Peyer's patch (tissue), 4 donors: Measurements from ENCODE around the gene PEX5L. TPM values are rescaled to one million over a fixed set of nuclear protein-coding genes. Genes with fewer than 3 reads are reported as not detected.
"Not testable (repeated sequence)": the region's sequence is repeated elsewhere in the genome, so short reads cannot be mapped to it uniquely, and the experiment has no call there.

ENCODE experiments used
- DNase-seq, 3 donors: peaks; one replicate each; pipeline ENCODE4 v3.0.0-alpha.2; 2017 to 2019
- H3K27ac ChIP-seq, 4 donors: fragments of 200-600 bp; sonication (generic); one replicate each; pipeline ENCODE4 v1.5.1; 2016 to 2019
- H3K27me3 ChIP-seq, 2 donors: fragments of 200-600 bp; sonication (generic); one replicate each; pipeline ENCODE4 v1.5.1; 2019
- H3K36me3 ChIP-seq, 3 donors: fragments of 200-600 bp; sonication (generic); one replicate each; pipeline ENCODE4 v1.5.1; 2016 to 2019
- H3K4me1 ChIP-seq, 4 donors: fragments of 200-600 bp; sonication (generic); one replicate each; pipeline ENCODE4 v1.5.1; 2016 to 2019
- H3K4me3 ChIP-seq, 4 donors: fragments of 200-600 bp; sonication (generic); 1 replicate in 3 of 4; 2 replicates in 1 of 4; pipeline ENCODE4 v1.5.1; 2016 to 2019; ENCODE audit warnings: mild to moderate bottlenecking in 1 of 4
- H3K9me3 ChIP-seq, 4 donors: fragments of 200-600 bp; sonication (generic); one replicate each; pipeline ENCODE4 v1.5.1; 2016 to 2019; ENCODE audit warnings: mild to moderate bottlenecking in 1 of 4
- POLR2A ChIP-seq, 2 donors: fragments of 450-650 bp; IDR thresholded peaks; one replicate each; pipeline ENCODE4 v1.5.1; 2017; ENCODE audit warnings: antibody characterized with exemption in 2 of 2, mild to moderate bottlenecking in 2 of 2, moderate library complexity in 2 of 2
- total RNA-seq, 4 donors: library from RNA; depleted of rRNA; stranded (reverse); fragments of >200 nt; gene quantifications; one replicate each; pipeline ENCODE4 v1.1.0, GENCODE V29; 2016
- TF ChIP-seq, protein P1 (sequence below), 6 experiments: fragments of 450-650 bp in 4 of 6; fragments of 200-600 bp in 2 of 6; sonication (generic) in 1 of 6; IDR thresholded peaks; one replicate each; pipeline ENCODE4 v1.5.1; 2017 to 2019; ENCODE audit warnings: antibody characterized with exemption in 6 of 6, mild to moderate bottlenecking in 3 of 6, moderate library complexity in 1 of 6

Gene PEX5L
- total RNA-seq, 4 donors from 2014 or later: not detected

DNA sequence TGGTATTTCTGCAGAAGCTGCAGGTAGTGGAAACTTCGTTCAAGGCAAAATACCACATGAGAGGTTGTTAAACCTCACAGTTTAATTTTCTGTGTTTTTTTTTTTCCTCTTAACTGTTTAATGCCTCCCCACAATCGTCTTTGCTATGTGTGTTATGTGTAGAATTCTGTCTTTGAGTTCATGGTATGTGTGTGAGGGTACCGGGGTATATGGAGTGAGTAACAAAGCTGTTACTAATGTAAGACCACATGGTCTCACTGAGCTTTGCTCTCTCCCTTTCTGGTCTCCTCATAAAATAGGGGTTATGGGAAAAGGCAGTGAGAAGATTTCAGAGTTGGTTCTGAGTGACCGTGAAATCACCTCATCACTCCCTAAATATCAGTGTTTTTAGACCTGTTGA lies 240.3 kb downstream of the PEX5L start:
- H3K27me3 ChIP-seq: no peaks in the 10 kb centered on the region
- TF ChIP-seq POLR2A (IDR thresholded peaks at IDR 0.05): no peak
- no peak overlapping the region for H3K27ac ChIP-seq
- H3K4me1 ChIP-seq: no peaks in the 10 kb centered on the region
- no peaks in the 10 kb centered on the region for H3K9me3 ChIP-seq
- DNase-seq: no peak
- no peak overlapping the region for H3K4me3 ChIP-seq
- no peaks in the 10 kb centered on the region for H3K36me3 ChIP-seq

DNA sequence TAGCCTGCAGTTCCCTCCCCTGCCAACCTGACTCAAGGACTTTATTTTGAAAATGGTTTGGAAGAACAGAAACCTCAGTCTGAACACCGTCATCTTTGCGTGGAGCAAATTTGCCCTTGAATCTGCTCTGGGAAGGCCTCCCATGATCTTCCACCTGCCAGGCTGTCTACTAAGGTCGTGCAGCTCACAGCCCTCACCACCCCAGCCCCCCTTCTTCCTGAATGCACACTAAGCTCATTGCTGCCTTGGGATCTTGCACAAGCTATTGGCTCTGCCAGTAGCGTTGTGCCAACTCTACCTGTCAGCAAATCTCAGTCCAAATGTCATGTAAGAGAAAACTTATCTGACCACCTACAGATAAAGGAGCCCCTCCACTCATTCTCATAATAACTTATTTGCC lies 242.4 kb downstream of the PEX5L start:
- DNase-seq: no peak
- no peaks in the 10 kb centered on the region for H3K9me3 ChIP-seq
- H3K27me3 ChIP-seq: no peaks in the 10 kb centered on the region
- no peaks in the 10 kb centered on the region for H3K36me3 ChIP-seq
- H3K4me3 ChIP-seq: no peak overlapping the region
- no peak overlapping the region for H3K27ac ChIP-seq
- TF ChIP-seq POLR2A (IDR thresholded peaks at IDR 0.05): no peak
- TF ChIP-seq, protein P1, sequence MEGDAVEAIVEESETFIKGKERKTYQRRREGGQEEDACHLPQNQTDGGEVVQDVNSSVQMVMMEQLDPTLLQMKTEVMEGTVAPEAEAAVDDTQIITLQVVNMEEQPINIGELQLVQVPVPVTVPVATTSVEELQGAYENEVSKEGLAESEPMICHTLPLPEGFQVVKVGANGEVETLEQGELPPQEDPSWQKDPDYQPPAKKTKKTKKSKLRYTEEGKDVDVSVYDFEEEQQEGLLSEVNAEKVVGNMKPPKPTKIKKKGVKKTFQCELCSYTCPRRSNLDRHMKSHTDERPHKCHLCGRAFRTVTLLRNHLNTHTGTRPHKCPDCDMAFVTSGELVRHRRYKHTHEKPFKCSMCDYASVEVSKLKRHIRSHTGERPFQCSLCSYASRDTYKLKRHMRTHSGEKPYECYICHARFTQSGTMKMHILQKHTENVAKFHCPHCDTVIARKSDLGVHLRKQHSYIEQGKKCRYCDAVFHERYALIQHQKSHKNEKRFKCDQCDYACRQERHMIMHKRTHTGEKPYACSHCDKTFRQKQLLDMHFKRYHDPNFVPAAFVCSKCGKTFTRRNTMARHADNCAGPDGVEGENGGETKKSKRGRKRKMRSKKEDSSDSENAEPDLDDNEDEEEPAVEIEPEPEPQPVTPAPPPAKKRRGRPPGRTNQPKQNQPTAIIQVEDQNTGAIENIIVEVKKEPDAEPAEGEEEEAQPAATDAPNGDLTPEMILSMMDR (IDR thresholded peaks at IDR 0.05): no peak
- H3K4me1 ChIP-seq: no peaks in the 10 kb centered on the region

- H3K27me3 ChIP-seq: no peaks in the 10 kb centered on the region
- no peaks in the 10 kb centered on the region for H3K36me3 ChIP-seq
- no peak for TF ChIP-seq POLR2A (IDR thresholded peaks at IDR 0.05)
- TF ChIP-seq, protein P1 (IDR thresholded peaks at IDR 0.05): no peak
- no peak overlapping the region for H3K27ac ChIP-seq
- H3K4me3 ChIP-seq: no peak overlapping the region
- no peaks in the 10 kb centered on the region for H3K4me1 ChIP-seq
- no peak for DNase-seq
- H3K9me3 ChIP-seq: no peaks in the 10 kb centered on the region
Observed at GRCh38 chr3:179791793-179792192, 244.9 kb downstream of the PEX5L start.

GRCh38 chr3:179788996-179789395 lies 247.7 kb downstream of the PEX5L start:
- no peaks in the 10 kb centered on the region for H3K36me3 ChIP-seq
- no peaks in the 10 kb centered on the region for H3K27me3 ChIP-seq
- no peak for TF ChIP-seq POLR2A (IDR thresholded peaks at IDR 0.05)
- TF ChIP-seq, protein P1 (IDR thresholded peaks at IDR 0.05): no peak
- no peak for DNase-seq
- H3K4me3 ChIP-seq: no peak overlapping the region
- no peaks in the 10 kb centered on the region for H3K4me1 ChIP-seq
- no peak overlapping the region for H3K27ac ChIP-seq
- no peaks in the 10 kb centered on the region for H3K9me3 ChIP-seq

DNA sequence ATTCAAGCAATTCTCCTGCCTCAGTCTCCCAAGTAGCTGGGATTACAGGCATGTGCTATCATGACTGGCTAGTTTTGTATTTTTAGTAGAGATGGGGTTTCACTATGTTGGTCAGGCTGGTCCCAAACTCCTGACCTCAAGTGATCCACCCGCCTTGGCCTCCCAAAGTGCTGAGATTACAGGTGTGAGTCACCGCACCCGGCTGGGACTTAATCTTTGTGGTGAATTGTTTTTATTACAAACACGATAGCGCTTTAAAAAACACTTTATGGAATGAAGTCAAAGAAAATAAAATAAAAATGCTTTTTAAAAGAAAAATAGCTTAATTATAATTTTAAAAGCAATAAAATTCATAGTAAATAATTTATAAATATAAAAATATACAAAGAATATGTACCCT lies 253.9 kb downstream of the PEX5L start:
- H3K4me1 ChIP-seq, H3K36me3 ChIP-seq, H3K27ac ChIP-seq, H3K27me3 ChIP-seq, H3K9me3 ChIP-seq, H3K4me3 ChIP-seq, DNase-seq: not testable (repeated sequence)

DNA sequence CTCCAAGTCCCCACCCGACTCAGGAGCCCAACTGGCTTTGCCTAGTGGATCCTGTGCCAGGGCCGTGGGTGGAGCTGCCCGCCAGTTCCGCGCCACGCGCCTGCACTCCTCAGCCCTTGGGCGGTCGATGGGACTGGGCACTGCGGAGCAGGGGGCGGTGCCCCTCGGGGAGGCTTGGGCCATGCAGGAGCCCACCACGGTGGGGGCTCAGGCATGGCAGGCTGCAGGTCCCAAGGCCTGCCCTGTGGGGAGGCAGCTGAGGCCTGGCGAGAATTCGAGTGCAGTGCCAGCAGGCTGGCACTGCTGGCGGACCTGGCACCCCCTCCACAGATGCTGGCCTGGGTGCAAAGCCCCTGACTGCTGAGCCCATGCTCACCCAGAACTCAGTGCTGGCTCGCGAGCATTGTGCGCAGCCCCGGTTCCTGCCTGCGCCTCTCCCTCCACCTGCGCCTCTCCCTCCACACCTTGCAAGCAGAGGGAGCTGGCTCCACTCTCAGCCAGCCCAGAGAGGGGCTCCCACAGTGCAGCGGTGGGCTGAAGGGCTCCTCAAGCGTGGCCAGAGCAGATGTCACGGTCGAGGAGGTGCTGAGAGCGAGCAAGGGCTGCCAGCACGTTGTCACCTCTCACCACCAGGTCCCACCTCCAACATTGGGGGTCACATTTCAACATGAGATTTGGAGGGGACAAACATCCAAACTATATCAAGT lies 261.2 kb downstream of the PEX5L start:
- H3K27ac ChIP-seq: no peak overlapping the region
- no peak for DNase-seq
- no peaks in the 10 kb centered on the region for H3K4me1 ChIP-seq
- no peak overlapping the region for H3K4me3 ChIP-seq
- H3K36me3 ChIP-seq: no peaks in the 10 kb centered on the region
- H3K27me3 ChIP-seq: no peaks in the 10 kb centered on the region
- H3K9me3 ChIP-seq: no peaks in the 10 kb centered on the region
- no peak for TF ChIP-seq POLR2A (IDR thresholded peaks at IDR 0.05)
- TF ChIP-seq, protein P1 (IDR thresholded peaks at IDR 0.05): no peak

DNA sequence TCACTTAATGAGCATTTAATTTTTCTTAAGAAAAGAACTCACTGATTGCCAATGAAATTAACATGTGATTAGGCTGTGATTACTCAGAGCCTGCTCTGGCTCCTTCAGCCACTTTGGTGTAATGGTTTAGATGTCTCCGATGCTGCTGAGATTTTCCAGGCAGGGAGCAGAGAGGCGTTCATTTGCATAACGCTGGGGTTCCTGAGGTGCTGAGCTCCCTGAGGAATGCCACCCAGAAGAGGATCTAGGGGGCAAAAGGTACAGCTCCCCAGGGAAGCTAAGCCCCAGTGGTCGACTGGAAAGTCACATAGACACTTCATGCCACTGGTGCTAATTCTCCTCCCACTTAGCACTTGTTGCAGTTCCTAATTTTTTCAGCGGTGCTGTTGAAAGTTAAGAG lies 264.4 kb downstream of the PEX5L start:
- H3K4me1 ChIP-seq: no peaks in the 10 kb centered on the region
- no peaks in the 10 kb centered on the region for H3K9me3 ChIP-seq
- no peaks in the 10 kb centered on the region for H3K36me3 ChIP-seq
- no peak for DNase-seq
- no peaks in the 10 kb centered on the region for H3K27me3 ChIP-seq
- TF ChIP-seq, protein P1 (IDR thresholded peaks at IDR 0.05): no peak
- no peak for TF ChIP-seq POLR2A (IDR thresholded peaks at IDR 0.05)
- no peak overlapping the region for H3K4me3 ChIP-seq
- H3K27ac ChIP-seq: no peak overlapping the region
